Activated naive CD8-positive, alpha-beta T cell treated with anti-CD3 and anti-CD28 coated beads for 36 hours (primary cell): ENCODE results near the gene SHH. TPM values are rescaled to one million over a fixed set of nuclear protein-coding genes. Genes with fewer than 3 reads are reported as not detected.
A peak's percentile ranks its signal among the peaks of the same experiment; 100 is the strongest.

Source experiments
- DNase-seq: peaks from one replicate; pipeline ENCODE4 v3.0.0; 2021
- H3K27ac Mint-ChIP-seq: one replicate; pipeline ENCODE4 v1.8.0; 2022; ENCODE audit warnings: mild to moderate bottlenecking, moderate library complexity, mixed read lengths
- H3K27me3 Mint-ChIP-seq: one replicate; pipeline ENCODE4 v1.8.0; 2022; ENCODE audit warnings: mild to moderate bottlenecking, mixed read lengths
- H3K36me3 Mint-ChIP-seq: one replicate; pipeline ENCODE4 v1.8.0; 2021; ENCODE audit warnings: mild to moderate bottlenecking, mixed read lengths
- H3K4me1 Mint-ChIP-seq: one replicate; pipeline ENCODE4 v1.8.0; 2021; ENCODE audit warnings: mixed read lengths
- H3K4me3 Mint-ChIP-seq: one replicate; pipeline ENCODE4 v1.8.0; 2022; ENCODE audit warnings: mild to moderate bottlenecking, moderate library complexity, mixed read lengths
- H3K9me3 Mint-ChIP-seq: one replicate; pipeline ENCODE4 v1.8.0; 2022; ENCODE audit warnings: mixed read lengths
- total RNA-seq, 2 experiments: library from RNA; stranded (reverse); gene quantifications; one replicate each; pipeline ENCODE4 v1.2.3, GENCODE V29; 2021

The SHH gene
- not detected for total RNA-seq

DNA sequence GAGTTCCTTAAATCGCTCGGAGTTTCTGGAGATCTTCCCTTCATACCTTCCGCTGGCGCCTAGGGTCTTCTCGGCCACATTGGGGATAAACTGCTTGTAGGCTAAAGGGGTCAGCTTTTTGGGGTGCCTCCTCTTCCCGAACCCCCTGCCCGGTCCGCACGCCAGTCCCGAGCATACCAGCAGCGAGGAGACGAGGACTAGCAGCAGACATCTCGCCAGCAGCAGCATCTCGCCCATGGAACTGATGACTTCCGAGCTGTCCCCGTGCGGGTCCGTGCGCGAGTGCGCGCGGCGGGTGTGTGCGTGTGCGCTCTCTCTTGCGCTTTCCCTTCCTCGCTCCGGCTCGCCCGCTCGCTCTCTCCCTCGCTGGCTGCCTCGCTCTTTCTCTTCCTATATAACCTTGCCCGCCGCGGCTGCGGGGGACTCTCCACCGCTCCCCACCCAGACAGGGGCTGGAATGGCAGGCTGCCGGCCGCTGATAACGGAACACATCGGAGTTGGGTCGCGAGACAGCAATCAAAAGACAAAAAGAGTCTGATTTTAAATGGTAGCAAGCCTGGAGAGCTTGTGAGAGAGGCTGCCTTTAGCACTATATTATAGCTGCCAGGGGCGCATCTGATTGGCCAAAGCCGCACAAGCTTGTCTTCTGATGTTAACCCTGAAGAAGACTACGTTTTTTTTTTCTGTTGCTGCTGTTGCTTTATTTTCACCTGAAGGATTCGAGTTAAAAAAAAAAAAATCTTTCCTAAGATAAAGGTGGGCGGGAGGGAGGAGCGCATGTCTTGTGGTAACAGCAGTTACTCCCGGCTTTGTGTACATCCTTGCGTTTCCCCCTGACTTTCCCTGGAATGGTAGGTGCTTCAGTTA is at the start of gene SHH:
SHH (minus strand) TSS at position 569 of the 867 bp plus-strand sequence; CDS start at position 228, 341 bp downstream.
- Mint-ChIP-seq H3K4me1 (peaks cover 18% of the 10 kb centered on the region), H3K9me3 (no peaks in the 10 kb centered on the region), H3K27ac (no peak within 1 kb of the TSS), H3K36me3 (no peaks in the 10 kb centered on the region), H3K27me3 (peaks cover 75% of the 10 kb centered on the region), H3K4me3 (peak within 1 kb of the TSS; percentile 35)
- no peak for DNase-seq

DNA sequence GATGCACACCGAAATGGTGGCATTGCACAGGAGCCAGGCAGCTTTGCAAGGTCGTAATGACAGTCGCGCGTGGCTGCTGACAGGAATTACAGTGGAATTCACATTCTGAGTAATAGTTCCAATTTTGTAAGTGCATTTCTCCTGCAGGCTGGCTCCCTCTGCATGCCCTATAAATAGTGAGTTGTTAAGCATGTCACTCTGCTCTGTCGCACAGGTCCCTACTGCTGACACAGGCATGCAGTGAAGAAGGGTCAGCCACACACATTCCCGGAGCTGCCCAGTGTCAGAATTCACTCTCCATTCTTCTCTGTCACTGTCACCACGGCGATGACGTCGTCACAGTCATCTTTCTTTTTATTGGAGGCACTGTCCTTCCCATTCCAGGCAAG is 49.2 kb upstream of the SHH start:
- Mint-ChIP-seq H3K27me3 (peaks cover 27% of the 10 kb centered on the region), H3K36me3 (no peaks in the 10 kb centered on the region), H3K27ac (no peak overlapping the region), H3K9me3 (no peaks in the 10 kb centered on the region), H3K4me3 (no peak overlapping the region), H3K4me1 (no peaks in the 10 kb centered on the region)
- DNase-seq: no peak

DNA sequence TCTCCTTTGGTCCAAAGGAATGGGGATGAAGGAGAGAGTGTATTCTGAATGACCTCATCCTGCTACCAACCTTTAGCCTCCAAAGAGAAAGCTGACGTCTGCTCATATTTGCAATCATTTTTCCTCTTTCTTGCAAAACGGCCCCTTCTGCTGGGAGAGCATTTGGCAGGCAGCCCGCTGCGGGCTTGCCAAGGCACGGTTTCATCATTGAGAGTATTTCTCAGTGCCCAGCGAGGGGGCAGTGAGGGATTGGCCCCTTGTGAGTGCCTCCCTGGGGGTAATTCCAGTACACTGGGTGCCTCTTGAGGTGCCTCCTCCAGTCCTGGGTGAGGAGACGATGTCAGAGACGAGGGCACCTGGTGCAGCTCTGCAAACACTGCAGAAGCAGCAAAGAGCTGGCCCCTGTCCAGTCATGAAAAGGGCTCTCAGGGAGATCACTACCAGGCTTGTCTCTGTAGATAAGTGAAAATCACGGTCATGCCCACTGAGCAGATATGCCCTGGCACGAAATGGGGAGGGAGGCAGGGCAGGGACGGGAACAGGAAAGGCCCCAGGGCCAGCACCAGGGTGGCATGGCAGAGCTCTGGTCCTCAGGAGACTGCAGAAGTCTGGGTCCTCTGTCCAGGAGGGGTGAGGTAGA is 48.7 kb upstream of the SHH start:
- Mint-ChIP-seq H3K27me3 (peaks cover 24% of the 10 kb centered on the region), H3K4me1 (no peaks in the 10 kb centered on the region)
- DNase-seq: no peak

DNA sequence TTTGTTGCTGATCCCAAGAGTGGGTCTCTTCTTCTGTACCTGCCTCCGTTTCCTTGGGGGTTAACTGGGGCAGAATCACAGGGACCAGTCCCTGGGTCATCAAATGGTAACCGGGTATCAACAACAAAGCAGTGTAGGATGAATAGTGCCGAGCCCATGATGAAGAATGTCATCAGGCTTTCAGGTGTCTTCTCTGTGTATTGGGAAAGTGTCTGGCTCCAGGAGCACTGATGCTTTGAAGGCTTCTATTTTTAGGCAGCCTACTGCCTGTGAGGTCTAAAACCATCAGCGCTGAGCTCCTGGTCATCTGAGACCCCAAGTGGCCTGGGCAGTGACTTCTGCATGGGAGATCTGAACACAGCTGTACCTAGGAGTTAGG is 48.2 kb upstream of the SHH start:
- DNase-seq: no peak
- Mint-ChIP-seq H3K27ac (no peak overlapping the region), H3K27me3 (peaks cover 19% of the 10 kb centered on the region), H3K36me3 (no peaks in the 10 kb centered on the region), H3K4me1 (no peaks in the 10 kb centered on the region), H3K9me3 (no peaks in the 10 kb centered on the region), H3K4me3 (no peak overlapping the region)

More for the DNA sequence above, 48.7 kb upstream of the SHH start:
- Mint-ChIP-seq H3K4me3 (no peak overlapping the region), H3K36me3 (no peaks in the 10 kb centered on the region), H3K9me3 (no peaks in the 10 kb centered on the region), H3K27ac (no peak overlapping the region)

GRCh38 chr7:155858521-155859061 is 46.3 kb upstream of the SHH start:
- H3K4me3 Mint-ChIP-seq: no peak overlapping the region
- H3K27ac Mint-ChIP-seq: no peak overlapping the region
- H3K4me1 Mint-ChIP-seq: no peaks in the 10 kb centered on the region
- H3K9me3 Mint-ChIP-seq: peaks cover 2% of the 10 kb centered on the region
- peaks cover 6% of the 10 kb centered on the region for H3K27me3 Mint-ChIP-seq
- no peaks in the 10 kb centered on the region for H3K36me3 Mint-ChIP-seq
- no peak for DNase-seq

DNA sequence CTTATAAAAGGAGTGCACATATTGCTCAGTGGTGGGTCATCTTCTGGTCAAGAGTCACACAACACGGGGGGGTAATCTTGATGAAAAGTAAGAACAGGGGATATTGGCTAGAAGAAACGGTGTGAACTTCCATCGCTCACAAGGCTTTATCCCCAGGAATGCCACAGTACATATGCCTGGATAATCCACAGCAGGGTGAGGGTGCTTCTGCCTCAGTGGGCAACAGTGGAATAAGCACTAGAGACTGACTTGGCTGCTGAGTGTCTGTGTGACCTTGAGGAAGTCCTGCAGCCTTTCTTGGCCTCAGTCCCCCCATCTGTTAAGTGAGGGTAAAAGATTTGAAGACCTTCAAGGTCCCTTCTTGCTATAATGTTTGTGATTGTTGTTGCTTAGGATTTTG is 44.9 kb upstream of the SHH start:
- no peak overlapping the region for H3K27ac Mint-ChIP-seq
- H3K36me3 Mint-ChIP-seq: no peaks in the 10 kb centered on the region
- H3K27me3 Mint-ChIP-seq: peaks cover 13% of the 10 kb centered on the region
- DNase-seq: no peak
- H3K4me3 Mint-ChIP-seq: no peak overlapping the region
- H3K4me1 Mint-ChIP-seq: no peaks in the 10 kb centered on the region
- peaks cover 2% of the 10 kb centered on the region for H3K9me3 Mint-ChIP-seq

GRCh38 chr7:155856656-155857055 is 44.4 kb upstream of the SHH start:
- no peaks in the 10 kb centered on the region for H3K36me3 Mint-ChIP-seq
- peaks cover 2% of the 10 kb centered on the region for H3K9me3 Mint-ChIP-seq
- no peak overlapping the region for H3K4me3 Mint-ChIP-seq
- peaks cover 11% of the 10 kb centered on the region for H3K27me3 Mint-ChIP-seq
- no peak overlapping the region for H3K27ac Mint-ChIP-seq
- no peak for DNase-seq
- no peaks in the 10 kb centered on the region for H3K4me1 Mint-ChIP-seq

DNA sequence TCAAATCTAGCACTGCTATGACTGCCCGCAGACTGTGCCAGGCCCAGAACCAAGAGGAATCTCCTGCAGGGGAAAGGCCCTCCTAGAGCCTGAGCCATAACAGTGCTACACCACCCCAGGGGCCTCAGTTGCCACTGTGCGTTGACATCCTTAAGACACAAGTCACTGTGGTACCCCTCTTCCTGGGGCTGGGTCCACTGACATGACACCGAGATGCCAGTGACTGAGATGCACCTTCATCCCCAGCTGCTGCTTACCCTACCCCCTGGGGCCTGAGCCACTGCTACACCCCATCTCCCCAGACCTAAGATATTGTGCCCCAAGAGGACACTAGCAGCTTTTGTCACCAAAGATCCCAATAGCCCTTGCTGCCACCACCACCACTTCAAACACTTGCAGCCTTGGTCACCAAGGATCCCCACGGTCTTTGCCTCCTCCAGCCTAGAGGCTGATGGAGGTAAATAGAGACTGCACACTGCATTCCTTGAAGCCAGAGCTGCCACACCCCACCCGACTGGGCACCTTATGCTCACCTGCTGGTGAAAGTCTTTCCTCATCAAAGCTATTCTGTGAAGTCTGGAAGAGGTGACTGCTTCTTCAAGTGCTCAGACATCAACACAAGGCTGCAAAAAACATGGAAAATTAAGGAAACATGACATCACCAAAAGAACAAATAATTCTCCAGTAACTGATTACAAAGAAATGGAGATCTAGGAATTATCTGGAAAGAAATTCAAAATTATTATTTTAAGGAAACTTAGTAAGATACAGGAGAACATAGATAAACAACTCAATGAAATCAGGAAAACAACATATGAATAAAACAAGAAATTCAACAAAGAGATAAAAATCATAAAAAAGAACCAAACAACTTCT is 40.4 kb upstream of the SHH start:
- DNase-seq: no peak
- H3K27ac Mint-ChIP-seq: no peak overlapping the region

GRCh38 chr7:155851892-155852291 is 39.6 kb upstream of the SHH start:
- H3K4me3 Mint-ChIP-seq: no peak overlapping the region
- H3K27me3 Mint-ChIP-seq: peaks cover 20% of the 10 kb centered on the region
- no peaks in the 10 kb centered on the region for H3K36me3 Mint-ChIP-seq
- H3K27ac Mint-ChIP-seq: no peak overlapping the region
- H3K9me3 Mint-ChIP-seq: peaks cover 2% of the 10 kb centered on the region
- H3K4me1 Mint-ChIP-seq: no peaks in the 10 kb centered on the region
- no peak for DNase-seq

More for the DNA sequence above, 40.4 kb upstream of the SHH start:
- H3K9me3 Mint-ChIP-seq: peaks cover 2% of the 10 kb centered on the region
- no peak overlapping the region for H3K4me3 Mint-ChIP-seq
- H3K4me1 Mint-ChIP-seq: no peaks in the 10 kb centered on the region
- peaks cover 20% of the 10 kb centered on the region for H3K27me3 Mint-ChIP-seq
- no peaks in the 10 kb centered on the region for H3K36me3 Mint-ChIP-seq

DNA sequence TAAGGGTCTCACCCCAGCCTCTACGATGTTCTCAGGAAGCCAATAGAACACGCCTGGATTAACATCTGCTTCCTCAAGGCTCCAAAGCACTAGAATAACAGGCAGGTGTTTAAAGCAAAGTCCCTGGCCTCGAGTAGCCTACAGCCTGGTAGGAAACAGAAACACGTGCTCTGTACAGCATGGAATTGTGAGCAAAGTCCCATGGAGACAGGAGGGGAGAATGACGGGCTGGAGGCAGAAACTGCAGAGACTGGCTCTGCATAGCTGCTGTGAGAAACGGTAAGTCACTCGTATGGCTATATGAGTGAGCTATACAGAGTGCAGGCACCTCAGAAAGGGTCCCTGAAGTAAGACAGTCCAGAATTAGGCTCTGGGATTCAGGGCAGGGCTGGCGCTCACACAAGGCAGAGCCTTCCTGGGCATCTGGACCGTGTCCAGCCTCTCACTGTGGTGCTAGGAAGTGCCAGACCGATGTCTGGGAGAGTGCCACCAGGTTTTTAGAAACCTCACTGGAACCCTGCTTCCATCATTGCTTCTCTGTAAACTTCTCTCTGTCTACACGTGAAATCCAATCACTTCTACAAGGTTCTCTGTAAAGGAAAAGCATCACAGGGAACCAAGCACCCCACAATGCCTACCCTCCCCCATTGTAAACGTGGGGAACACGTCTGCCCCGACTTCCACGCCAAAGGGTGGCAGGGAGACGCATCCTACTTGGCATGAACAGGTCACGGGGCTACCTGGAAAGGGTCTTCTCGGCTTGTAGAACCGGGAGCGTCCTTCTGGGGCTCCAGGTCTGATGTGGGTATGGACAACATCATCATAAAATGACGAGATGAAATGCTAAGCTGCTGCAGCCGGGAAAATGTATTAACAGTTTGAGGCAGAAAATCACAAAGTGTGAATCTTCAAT is 38.8 kb upstream of the SHH start:
- no peaks in the 10 kb centered on the region for H3K4me1 Mint-ChIP-seq
- peaks cover 2% of the 10 kb centered on the region for H3K9me3 Mint-ChIP-seq
- DNase-seq: no peak
- peaks cover 20% of the 10 kb centered on the region for H3K27me3 Mint-ChIP-seq
- H3K36me3 Mint-ChIP-seq: no peaks in the 10 kb centered on the region
- H3K27ac Mint-ChIP-seq: no peak overlapping the region
- H3K4me3 Mint-ChIP-seq: no peak overlapping the region

- no peaks in the 10 kb centered on the region for H3K36me3 Mint-ChIP-seq
- no peaks in the 10 kb centered on the region for H3K4me1 Mint-ChIP-seq
- no peak for DNase-seq
- H3K27me3 Mint-ChIP-seq: peaks cover 20% of the 10 kb centered on the region
- H3K4me3 Mint-ChIP-seq: no peak overlapping the region
- peaks cover 2% of the 10 kb centered on the region for H3K9me3 Mint-ChIP-seq
- H3K27ac Mint-ChIP-seq: no peak overlapping the region
Measured at GRCh38 chr7:155850001-155850436, 37.8 kb upstream of the SHH start.

DNA sequence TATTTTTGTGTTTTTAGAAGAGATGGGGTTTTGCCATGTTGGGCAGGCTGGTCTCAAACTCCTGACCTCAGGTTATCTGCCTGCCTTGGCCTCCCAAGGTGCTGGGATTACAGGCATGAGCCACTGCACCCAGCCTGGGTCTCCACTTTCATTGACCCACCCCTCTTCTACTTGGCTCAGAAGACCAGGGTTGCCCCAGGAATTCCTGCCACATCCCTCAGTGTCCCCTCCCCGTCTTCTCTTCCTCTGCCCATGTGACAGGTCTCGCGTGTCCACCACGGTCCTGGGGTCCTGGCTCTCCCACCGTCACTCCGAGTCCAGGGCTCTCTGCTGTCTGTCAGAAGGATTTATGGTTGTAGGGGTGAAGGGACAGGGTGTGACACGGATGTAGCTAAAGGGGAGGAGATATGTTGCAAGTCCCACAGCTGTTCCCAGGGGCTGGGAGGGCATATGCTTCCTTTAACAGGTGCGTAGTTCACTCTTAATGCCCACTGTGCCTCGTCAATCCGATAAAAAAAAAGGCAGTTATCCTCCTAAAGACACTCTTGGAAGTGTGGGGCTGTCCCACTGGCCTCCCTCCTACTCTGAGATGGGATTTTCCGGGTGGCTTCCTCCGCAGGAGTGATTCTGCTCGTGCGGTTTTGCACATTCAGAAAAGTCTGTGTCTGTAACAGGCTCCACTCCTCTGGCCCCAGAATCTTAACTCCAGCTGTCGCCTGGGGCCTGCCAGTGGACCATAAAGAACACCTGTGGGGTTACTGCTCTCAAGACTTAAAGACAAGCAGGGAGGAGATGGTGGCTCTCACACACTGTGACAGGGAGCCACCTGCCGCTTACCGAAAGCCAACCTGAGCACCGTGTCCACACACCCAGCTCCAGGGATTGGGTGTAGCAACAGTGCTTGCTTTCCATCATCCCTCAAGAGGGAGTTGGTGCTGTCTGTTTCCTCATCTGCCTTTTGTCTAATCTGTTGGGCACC is 36.7 kb upstream of the SHH start:
- no peaks in the 10 kb centered on the region for H3K4me1 Mint-ChIP-seq
- no peaks in the 10 kb centered on the region for H3K9me3 Mint-ChIP-seq
- H3K27ac Mint-ChIP-seq: no peak overlapping the region
- H3K4me3 Mint-ChIP-seq: no peak overlapping the region
- DNase-seq: no peak
- peaks cover 20% of the 10 kb centered on the region for H3K27me3 Mint-ChIP-seq
- H3K36me3 Mint-ChIP-seq: no peaks in the 10 kb centered on the region

DNA sequence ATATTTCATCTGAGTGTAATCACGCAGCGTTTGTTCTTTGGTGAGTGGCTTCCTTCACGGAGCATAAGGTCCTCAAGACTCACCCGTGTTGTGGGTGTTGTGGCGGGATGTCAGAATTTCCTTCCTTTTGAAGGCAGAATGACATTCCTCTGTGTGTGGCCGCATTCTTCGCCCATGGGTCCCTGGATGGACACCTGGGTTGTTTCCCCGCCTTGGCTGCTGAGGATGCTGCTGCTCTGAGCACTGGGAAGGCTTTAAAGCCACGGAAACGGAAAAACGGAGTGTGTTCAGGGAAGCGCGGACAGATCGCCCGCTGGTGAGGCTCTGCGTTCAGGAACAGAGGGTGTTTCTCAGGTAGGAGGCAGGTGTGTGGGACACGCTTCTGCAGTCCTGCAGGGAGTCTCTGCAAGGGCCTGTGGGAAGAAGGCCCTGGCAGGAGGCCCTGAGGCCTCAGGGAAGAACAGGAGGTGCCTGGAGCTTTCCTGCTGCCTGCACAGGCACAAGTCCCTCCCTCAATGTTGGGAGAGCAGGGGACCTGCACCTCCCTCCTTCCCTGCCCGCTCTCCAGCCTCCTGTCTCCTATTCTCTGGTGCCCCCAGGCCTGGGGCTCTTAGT is 35.7 kb upstream of the SHH start:
- Mint-ChIP-seq H3K4me3 (no peak overlapping the region), H3K27me3 (peaks cover 14% of the 10 kb centered on the region), H3K36me3 (no peaks in the 10 kb centered on the region), H3K4me1 (no peaks in the 10 kb centered on the region), H3K27ac (no peak overlapping the region), H3K9me3 (no peaks in the 10 kb centered on the region)
- no peak for DNase-seq
